Panc1 (cell line): ENCODE data around the gene KRT77. TPM values are rescaled to one million over a fixed set of nuclear protein-coding genes. Genes with fewer than 3 reads are reported as not detected.

Experiments
- ATAC-seq: fragments of 200-7000 bp; cut with Tn5 transposase; 2 replicates; pipeline ENCODE4 v1.9.1; 2020; ENCODE audit warnings: mild to moderate bottlenecking, moderate library complexity
- BruUV-seq: library from RNA; stranded (reverse); fragments of 400-500 nt; replicated peaks from 2 replicates; lab custom pipeline; 2021; lab: Mats Ljungman, UMichigan
- CTCF ChIA-PET: fragments of 300-600 bp; sonication (Branson Sonifier 250); formaldehyde crosslinking; loops from one replicate; lab custom pipeline; 2022; ENCODE audit warnings: antibody characterized with exemption; lab: Charles Lee
- POLR2A ChIA-PET: fragments of 300-600 bp; sonication (Branson Sonifier 250); formaldehyde crosslinking; loops from one replicate; lab custom pipeline; 2022; ENCODE audit warnings: antibody characterized with exemption; lab: Charles Lee
- DNase-seq: peaks from one replicate; pipeline ENCODE4 v3.0.0-alpha.2; 2010; ENCODE audit warnings: low read depth, low spot score
- H3K27ac ChIP-seq: 2 replicates; pipeline ENCODE4 v1.5.1; 2011; ENCODE audit warnings: mild to moderate bottlenecking, low read length, inconsistent platforms
- H3K27me3 ChIP-seq: fragments of 200-500 bp; sonication (Bioruptor generic); 2 replicates; pipeline ENCODE4 v1.6.0; 2014; ENCODE audit warnings: low read length, inconsistent platforms; ENCODE audit not compliant: control insufficient read depth, insufficient read depth
- H3K36me3 ChIP-seq: fragments of 200-500 bp; sonication (Bioruptor generic); 2 replicates; pipeline ENCODE4 v1.5.1; 2014; ENCODE audit warnings: inconsistent platforms, mild to moderate bottlenecking, low read length, moderate library complexity; ENCODE audit not compliant: control insufficient read depth, insufficient read depth
- H3K4me1 ChIP-seq: 2 replicates; pipeline ENCODE4 v1.5.1; 2011; ENCODE audit warnings: inconsistent platforms, mild to moderate bottlenecking, low read length, moderate library complexity; ENCODE audit not compliant: control insufficient read depth, insufficient read depth
- H3K4me3 ChIP-seq, 2 experiments: 2 replicates each; pipeline ENCODE4 v1.5.1; 2011 to 2012; ENCODE audit warnings: low read depth in 2 of 2, low read length in 2 of 2, mild to moderate bottlenecking in 2 of 2, inconsistent platforms in 1 of 2, moderate library complexity in 1 of 2
- H3K9me3 ChIP-seq: fragments of 200-500 bp; sonication (Bioruptor generic); 2 replicates; pipeline ENCODE4 v1.5.1; 2014; ENCODE audit warnings: low read depth, mild to moderate bottlenecking, inconsistent platforms, low read length, moderate library complexity; ENCODE audit not compliant: control insufficient read depth, insufficient read depth
- CTCF ChIP-seq: fragments of 450-650 bp; IDR thresholded peaks from 2 replicates; pipeline ENCODE4 v1.5.1; 2017; ENCODE audit warnings: mild to moderate bottlenecking
- POLR2AphosphoS5 ChIP-seq: IDR thresholded peaks from 2 replicates; pipeline ENCODE4 v1.6.1; 2012; ENCODE audit warnings: mild to moderate bottlenecking, low read depth, low read length, moderate library complexity
- SIN3A ChIP-seq: IDR thresholded peaks from 2 replicates; pipeline ENCODE4 v1.6.1; 2012; ENCODE audit warnings: low read depth, mild to moderate bottlenecking, low read length, moderate library complexity, borderline replicate concordance; ENCODE audit not compliant: insufficient read depth
- TCF7L2 ChIP-seq: IDR thresholded peaks from 2 replicates; pipeline ENCODE4 v1.6.1; 2011; ENCODE audit warnings: mild to moderate bottlenecking, low read depth, low read length, inconsistent platforms
- in situ Hi-C: cut with HindIII; loops from 2 replicates; pipeline ENCODE4 v1.10.0; 2016; ENCODE audit warnings: low sequenced_read_pairs, low pct_unique_long_range_greater_than_20kb
- intact Hi-C: fragments of 100-400 bp; cut with micrococcal nuclease; formaldehyde crosslinking; loops from one replicate; pipeline ENCODE4 v1.10.0; 2022; ENCODE audit not compliant: unreplicated experiment
- total RNA-seq: library from RNA; stranded (reverse); gene quantifications from one replicate; pipeline ENCODE4 v1.2.1, GENCODE V29; 2021; ENCODE audit not compliant: unreplicated experiment
- TF ChIP-seq, protein P1 (sequence below), 2 experiments: IDR thresholded peaks; 2 replicates each; pipeline ENCODE4 v1.6.1; 2011 to 2012; ENCODE audit warnings: low read depth in 2 of 2, control low read depth in 1 of 2, low read length in 1 of 2, mild to moderate bottlenecking in 1 of 2, moderate library complexity in 1 of 2; ENCODE audit not compliant: insufficient read depth in 1 of 2

KRT77 gene
- total RNA-seq, 1 experiment from 2014 or later = not detected

- in situ Hi-C loops = no loop called here
- DNase-seq = no peak
- intact Hi-C loops = no loop called here
- no peak for ATAC-seq
- ChIA-PET CTCF (no interaction called here), POLR2A (no interaction called here)
- H3K27me3 ChIP-seq = peaks cover 11% of the 10 kb centered on the region
- H3K4me1 ChIP-seq = no peaks in the 10 kb centered on the region
- TF ChIP-seq POLR2AphosphoS5 (no peak), TCF7L2 (no peak), CTCF (no peak)
- TF ChIP-seq, protein P1, sequence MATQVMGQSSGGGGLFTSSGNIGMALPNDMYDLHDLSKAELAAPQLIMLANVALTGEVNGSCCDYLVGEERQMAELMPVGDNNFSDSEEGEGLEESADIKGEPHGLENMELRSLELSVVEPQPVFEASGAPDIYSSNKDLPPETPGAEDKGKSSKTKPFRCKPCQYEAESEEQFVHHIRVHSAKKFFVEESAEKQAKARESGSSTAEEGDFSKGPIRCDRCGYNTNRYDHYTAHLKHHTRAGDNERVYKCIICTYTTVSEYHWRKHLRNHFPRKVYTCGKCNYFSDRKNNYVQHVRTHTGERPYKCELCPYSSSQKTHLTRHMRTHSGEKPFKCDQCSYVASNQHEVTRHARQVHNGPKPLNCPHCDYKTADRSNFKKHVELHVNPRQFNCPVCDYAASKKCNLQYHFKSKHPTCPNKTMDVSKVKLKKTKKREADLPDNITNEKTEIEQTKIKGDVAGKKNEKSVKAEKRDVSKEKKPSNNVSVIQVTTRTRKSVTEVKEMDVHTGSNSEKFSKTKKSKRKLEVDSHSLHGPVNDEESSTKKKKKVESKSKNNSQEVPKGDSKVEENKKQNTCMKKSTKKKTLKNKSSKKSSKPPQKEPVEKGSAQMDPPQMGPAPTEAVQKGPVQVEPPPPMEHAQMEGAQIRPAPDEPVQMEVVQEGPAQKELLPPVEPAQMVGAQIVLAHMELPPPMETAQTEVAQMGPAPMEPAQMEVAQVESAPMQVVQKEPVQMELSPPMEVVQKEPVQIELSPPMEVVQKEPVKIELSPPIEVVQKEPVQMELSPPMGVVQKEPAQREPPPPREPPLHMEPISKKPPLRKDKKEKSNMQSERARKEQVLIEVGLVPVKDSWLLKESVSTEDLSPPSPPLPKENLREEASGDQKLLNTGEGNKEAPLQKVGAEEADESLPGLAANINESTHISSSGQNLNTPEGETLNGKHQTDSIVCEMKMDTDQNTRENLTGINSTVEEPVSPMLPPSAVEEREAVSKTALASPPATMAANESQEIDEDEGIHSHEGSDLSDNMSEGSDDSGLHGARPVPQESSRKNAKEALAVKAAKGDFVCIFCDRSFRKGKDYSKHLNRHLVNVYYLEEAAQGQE (IDR thresholded peaks at IDR 0.05; ENCODE audit: insufficient read depth in 1 of 2, low read depth in 2 of 2, low read length in 1 of 2) = no peak
- no peak overlapping the region for H3K4me3 ChIP-seq
- no peak overlapping the region for H3K27ac ChIP-seq
- H3K36me3 ChIP-seq = no peaks in the 10 kb centered on the region
- H3K9me3 ChIP-seq = no peaks in the 10 kb centered on the region
- no TSS peak for BruUV-seq
Observed at GRCh38 chr12:52660934-52661499, 42.3 kb downstream of the KRT77 start.

DNA sequence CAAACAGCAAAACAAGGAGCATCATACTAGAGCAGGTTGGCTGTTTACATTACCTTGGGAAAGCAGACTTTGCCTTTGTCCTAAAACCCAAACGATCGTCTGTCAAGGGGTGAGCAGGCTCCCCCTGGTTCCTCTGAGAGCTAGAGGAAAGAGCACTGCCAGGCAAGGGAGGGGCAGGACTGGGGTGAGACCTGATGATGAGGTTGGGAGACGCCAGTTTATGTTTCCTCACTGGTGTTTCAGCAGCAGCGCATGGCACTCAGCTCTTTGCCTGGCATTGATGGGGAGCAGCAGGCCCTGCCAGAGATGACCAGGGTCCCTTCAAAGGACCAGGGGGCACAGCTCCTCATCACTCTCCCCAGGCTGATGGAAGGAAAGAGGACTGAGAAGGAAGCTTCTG is 43.4 kb downstream of the KRT77 start:
- Histone ChIP-seq H3K9me3 (no peaks in the 10 kb centered on the region), H3K4me3 (no peak overlapping the region), H3K36me3 (no peaks in the 10 kb centered on the region), H3K27me3 (peaks cover 6% of the 10 kb centered on the region), H3K27ac (no peak overlapping the region), H3K4me1 (no peaks in the 10 kb centered on the region)
- CTCF ChIA-PET = no interaction called here
- BruUV-seq = no TSS peak
- in situ Hi-C loops (no loop called here), intact Hi-C loops (no loop called here)
- no peak for TF ChIP-seq CTCF
- TF ChIP-seq SIN3A = no peak
- TF ChIP-seq TCF7L2 = no peak
- POLR2A ChIA-PET = no interaction called here
- ATAC-seq (no peak), DNase-seq (no peak)
